HG03045 (cell line): ENCODE results near the gene REM1.
"Not testable (repeated sequence)": the region's sequence is repeated elsewhere in the genome, so short reads cannot be mapped to it uniquely, and the experiment has no call there.

ENCODE experiments used
- ATAC-seq: cut with Tn5 transposase; IDR thresholded peaks from one replicate; pipeline ENCODE4 v1.9.1; 2021; ENCODE audit warnings: mild to moderate bottlenecking, moderate library complexity; ENCODE audit not compliant: unreplicated experiment

Gene REM1

GRCh38 chr20:31484001-31484400 is 8.9 kb downstream of the REM1 start:
- ATAC-seq: no peak

GRCh38 chr20:31485450-31486339 is 10.6 kb downstream of the REM1 start:
- no peak for ATAC-seq

GRCh38 chr20:31488115-31488514 is 13.0 kb downstream of the REM1 start:
- ATAC-seq: no peak

- no peak for ATAC-seq
Measured at GRCh38 chr20:31489152-31489551, 14.1 kb downstream of the REM1 start.

GRCh38 chr20:31490752-31491151 is 15.7 kb downstream of the REM1 start:
- no peak for ATAC-seq

GRCh38 chr20:31494131-31494530 is 19.0 kb downstream of the REM1 start:
- no peak for ATAC-seq

GRCh38 chr20:31496761-31497295 is 21.7 kb downstream of the REM1 start:
- no peak for ATAC-seq

- no peak for ATAC-seq
Measured at GRCh38 chr20:31497838-31498540, 22.9 kb downstream of the REM1 start.

GRCh38 chr20:31500527-31500926 is 25.4 kb downstream of the REM1 start:
- ATAC-seq: no peak

- ATAC-seq: peak; percentile 91
Measured at GRCh38 chr20:31502884-31503673, 28.0 kb downstream of the REM1 start.

GRCh38 chr20:31505903-31506302 is 30.8 kb downstream of the REM1 start:
- no peak for ATAC-seq

- ATAC-seq: no peak
Measured at GRCh38 chr20:31508517-31509244, 33.6 kb downstream of the REM1 start.

- ATAC-seq: peak; percentile 91
Measured at GRCh38 chr20:31514154-31515071, 39.3 kb downstream of the REM1 start, which contains the start of gene HM13. TSS of gene HM13 (plus strand) at chr20:31514442. CDS start at chr20:31514552, 110 bp downstream.

GRCh38 chr20:31515072-31515774 is 40.1 kb downstream of the REM1 start:
- no peak for ATAC-seq

- no peak for ATAC-seq
Measured at GRCh38 chr20:31515775-31516107, 40.7 kb downstream of the REM1 start.

- ATAC-seq: no peak
Measured at GRCh38 chr20:31516166-31516565, 41.1 kb downstream of the REM1 start.

- ATAC-seq: no peak
Measured at GRCh38 chr20:31516651-31517050, 41.6 kb downstream of the REM1 start.

GRCh38 chr20:31517373-31517772 is 42.3 kb downstream of the REM1 start:
- no peak for ATAC-seq

GRCh38 chr20:31521267-31521666 is 46.2 kb downstream of the REM1 start:
- ATAC-seq: not testable (repeated sequence)
